Transverse colon (tissue), 3 donors: Measurements from ENCODE around the gene RORC.

Experiments
- CTCF ChIP-seq, 5 experiments: fragments of 200-600 bp in 3 of 5; fragments of 450-650 bp in 2 of 5; sonication (generic) in 3 of 5; IDR thresholded peaks; 1 replicate in 2 of 5; 2 replicates in 3 of 5; pipeline ENCODE4 v1.5.1; 2016 to 2017; ENCODE audit warnings: antibody characterized with exemption in 5 of 5, inconsistent platforms in 3 of 5, mild to moderate bottlenecking in 2 of 5, moderate library complexity in 1 of 5
- EP300 ChIP-seq: sonication (generic); formaldehyde crosslinking; IDR thresholded peaks from one replicate; pipeline ENCODE4 v1.6.1; 2017; ENCODE audit warnings: antibody characterized with exemption, low read depth
- POLR2A ChIP-seq: fragments of 450-650 bp; IDR thresholded peaks from one replicate; pipeline ENCODE4 v1.6.1; 2016; ENCODE audit warnings: antibody characterized with exemption, mild to moderate bottlenecking, moderate library complexity

DNA sequence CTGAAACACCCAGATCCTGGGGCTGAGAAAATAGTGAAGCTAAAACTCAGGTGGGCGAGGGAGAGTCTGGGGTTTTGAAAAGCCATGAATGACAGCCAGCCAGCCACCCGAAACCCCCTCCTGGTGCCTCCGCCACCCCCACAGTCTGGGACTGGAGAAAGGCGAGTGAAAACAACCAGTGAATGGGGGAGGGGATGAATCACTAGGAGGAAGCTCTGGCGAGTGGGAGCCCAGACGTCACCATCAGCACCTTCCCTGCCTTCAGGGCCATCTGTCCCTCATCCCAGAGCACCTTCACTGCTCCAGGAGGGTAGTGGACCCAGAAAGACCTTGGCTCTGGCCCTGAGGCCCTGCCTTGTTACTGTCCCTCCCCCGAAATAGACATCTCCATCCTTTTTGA, 9.2 kb downstream of the RORC start:
- no peak for TF ChIP-seq CTCF (IDR thresholded peaks at IDR 0.05)
- TF ChIP-seq EP300, result no peak
- TF ChIP-seq POLR2A, result no peak
